Neural cell (in vitro differentiated cells): ENCODE results near the gene NUBP2. TPM values are rescaled to one million over a fixed set of nuclear protein-coding genes. Genes with fewer than 3 reads are reported as not detected.

Experiments
- H2AFZ ChIP-seq: fragments of 200-600, 300-800 bp; sonication (generic), shearing (Covaris generic); 2 replicates; pipeline ENCODE4 v1.6.0; 2014; ENCODE audit warnings: low read depth, mild to moderate bottlenecking, antibody characterized with exemption, low read length, moderate library complexity
- H3F3A ChIP-seq: fragments of 200-600 bp; shearing (Covaris generic); 2 replicates; pipeline ENCODE4 v1.6.1; 2016; ENCODE audit warnings: mild to moderate bottlenecking, moderate library complexity, mixed read lengths, antibody characterized with exemption, low read length; ENCODE audit not compliant: insufficient read depth, poor library complexity, severe bottlenecking
- H3K27ac ChIP-seq: fragments of 200-600, 300-800 bp; sonication (generic), shearing (Covaris generic); 2 replicates; pipeline ENCODE4 v1.5.1; 2014; ENCODE audit warnings: mild to moderate bottlenecking, low read length, moderate library complexity
- H3K27me3 ChIP-seq: fragments of 300-800, 200-600 bp; sonication (generic), shearing (Covaris generic); 2 replicates; pipeline ENCODE4 v1.6.0; 2014; ENCODE audit warnings: mild to moderate bottlenecking, low read depth, low read length, moderate library complexity; ENCODE audit not compliant: insufficient read depth
- H3K36me3 ChIP-seq: fragments of 300-800, 200-600 bp; sonication (generic), shearing (Covaris generic); 2 replicates; pipeline ENCODE4 v1.5.1; 2014; ENCODE audit warnings: mild to moderate bottlenecking, antibody characterized with exemption, low read length, moderate library complexity; ENCODE audit not compliant: insufficient read depth
- H3K4me2 ChIP-seq: fragments of 300-800, 200-600 bp; sonication (generic), shearing (Covaris generic); 2 replicates; pipeline ENCODE4 v1.6.0; 2014; ENCODE audit warnings: mild to moderate bottlenecking, low read length
- H3K4me3 ChIP-seq: fragments of 300-800, 200-600 bp; sonication (generic), shearing (Covaris generic); 2 replicates; pipeline ENCODE4 v1.5.1; 2014; ENCODE audit warnings: mild to moderate bottlenecking, low read length, moderate library complexity
- H3K79me2 ChIP-seq: fragments of 200-600 bp; shearing (Covaris generic); replicated peaks from 2 replicates; pipeline ENCODE4 v1.6.0; 2014; ENCODE audit warnings: mild to moderate bottlenecking, low read length, moderate library complexity; ENCODE audit not compliant: insufficient read depth
- H3K9ac ChIP-seq: fragments of 300-800, 200-600 bp; sonication (generic), shearing (Covaris generic); 2 replicates; pipeline ENCODE4 v1.6.1; 2016; ENCODE audit warnings: mild to moderate bottlenecking, low read length, mixed read lengths
- H3K9me2 ChIP-seq: fragments of 200-600 bp; shearing (Covaris generic); 2 replicates; pipeline ENCODE4 v1.6.1; 2016; ENCODE audit warnings: mild to moderate bottlenecking, low read length, mixed read lengths; ENCODE audit not compliant: insufficient read depth
- H3K9me3 ChIP-seq: fragments of 200-600, 300-800 bp; sonication (generic), shearing (Covaris generic); 2 replicates; pipeline ENCODE4 v1.6.1; 2016; ENCODE audit warnings: mild to moderate bottlenecking, mixed run types, low read length, moderate library complexity, mixed read lengths
- H4K20me1 ChIP-seq: fragments of 200-600 bp; shearing (Covaris generic); 2 replicates; pipeline ENCODE4 v1.6.1; 2016; ENCODE audit warnings: mild to moderate bottlenecking, mixed run types; ENCODE audit not compliant: insufficient read depth
- CTCF ChIP-seq: fragments of 450-650 bp; IDR thresholded peaks from 2 replicates; pipeline ENCODE4 v1.5.1; 2014; ENCODE audit warnings: antibody characterized with exemption, mild to moderate bottlenecking, moderate library complexity; ENCODE audit not compliant: poor library complexity, severe bottlenecking
- EP300 ChIP-seq: fragments of 450-650 bp; conservative IDR thresholded peaks from 2 replicates; pipeline ENCODE4 v1.6.1; 2014; ENCODE audit warnings: antibody characterized with exemption, mild to moderate bottlenecking, moderate library complexity; ENCODE audit not compliant: poor library complexity, severe bottlenecking
- EZH2 ChIP-seq: fragments of 200-600, 300-800 bp; shearing (Covaris generic), sonication (generic); IDR thresholded peaks from 2 replicates; pipeline ENCODE4 v1.6.1; 2014; ENCODE audit warnings: antibody characterized with exemption, low read length, borderline replicate concordance, mild to moderate bottlenecking; ENCODE audit not compliant: insufficient read depth, poor library complexity, severe bottlenecking
- MXI1 ChIP-seq: fragments of 450-650 bp; conservative IDR thresholded peaks from 2 replicates; pipeline ENCODE4 v1.6.1; 2014; ENCODE audit warnings: antibody characterized with exemption, mild to moderate bottlenecking; ENCODE audit not compliant: poor library complexity, severe bottlenecking
- POLR2AphosphoS5 ChIP-seq: IDR thresholded peaks from 2 replicates; pipeline ENCODE4 v1.6.1; 2012
- RAD21 ChIP-seq: fragments of 450-650 bp; conservative IDR thresholded peaks from 2 replicates; pipeline ENCODE4 v1.6.1; 2014; ENCODE audit warnings: antibody characterized with exemption, mild to moderate bottlenecking, moderate library complexity
- REST ChIP-seq: IDR thresholded peaks from 2 replicates; pipeline ENCODE4 v1.6.1; 2012; ENCODE audit warnings: borderline replicate concordance
- SMC3 ChIP-seq: fragments of 450-650 bp; conservative IDR thresholded peaks from 2 replicates; pipeline ENCODE4 v1.6.1; 2014; ENCODE audit warnings: antibody characterized with exemption, mild to moderate bottlenecking, moderate library complexity; ENCODE audit not compliant: poor library complexity
- TAF1 ChIP-seq: IDR thresholded peaks from 2 replicates; pipeline ENCODE4 v1.6.1; 2012; ENCODE audit warnings: low read depth
- polyA plus RNA-seq: library from polyadenylated mRNA; depleted of rRNA; stranded (reverse); fragments of >200 nt; gene quantifications from 2 replicates; pipeline ENCODE4 v1.2.3, GENCODE V29; 2014

Gene NUBP2
- polyA plus RNA-seq, 1 donor from 2014 or later = 213 TPM

- no peaks in the 10 kb centered on the region for H3K79me2 ChIP-seq
- H3K9ac ChIP-seq = no peak overlapping the region
- H3K9me3 ChIP-seq = no peaks in the 10 kb centered on the region
- H3K4me2 ChIP-seq = no peak overlapping the region
- no peaks in the 10 kb centered on the region for H3K36me3 ChIP-seq
- no peaks in the 10 kb centered on the region for H3K9me2 ChIP-seq
- H3K4me3 ChIP-seq = no peak overlapping the region
- H2AFZ ChIP-seq = no peak overlapping the region
- no peak for TF ChIP-seq EP300
- TF ChIP-seq REST = no peak
- TF ChIP-seq TAF1 = no peak
- no peak for TF ChIP-seq SMC3
- TF ChIP-seq RAD21 = no peak
- no peak for TF ChIP-seq CTCF
- no peaks in the 10 kb centered on the region for H3K27me3 ChIP-seq
- H3F3A ChIP-seq = no peaks in the 10 kb centered on the region
- no peaks in the 10 kb centered on the region for H4K20me1 ChIP-seq
- H3K27ac ChIP-seq = no peak overlapping the region
Measured at GRCh38 chr16:1760911-1761310, 21.8 kb upstream of the NUBP2 start.

- no peak overlapping the region for H3K27ac ChIP-seq
- H3K36me3 ChIP-seq = no peaks in the 10 kb centered on the region
Measured at GRCh38 chr16:1761751-1762150, 21.0 kb upstream of the NUBP2 start.

More at GRCh38 chr16:1761751-1762150, 21.0 kb upstream of the NUBP2 start:
- TF ChIP-seq EP300 (no peak), TAF1 (no peak), POLR2AphosphoS5 (no peak), REST (no peak), SMC3 (no peak), MXI1 (no peak), EZH2 (no peak)
- H3K4me3 ChIP-seq = no peak overlapping the region
- no peak overlapping the region for H2AFZ ChIP-seq
- H3K9me3 ChIP-seq = no peaks in the 10 kb centered on the region
- no peaks in the 10 kb centered on the region for H4K20me1 ChIP-seq
- no peaks in the 10 kb centered on the region for H3F3A ChIP-seq
- no peak overlapping the region for H3K4me2 ChIP-seq
- H3K27me3 ChIP-seq = no peaks in the 10 kb centered on the region
- H3K9ac ChIP-seq = no peak overlapping the region
- H3K79me2 ChIP-seq = no peaks in the 10 kb centered on the region
- no peaks in the 10 kb centered on the region for H3K9me2 ChIP-seq
